ENCODE measurements around the gene ADAMTS9.

ADAMTS9 gene

GRCh38 chr3:64616953-64617352, 70.8 kb downstream of the ADAMTS9 start:
- peak; percentile 43 for DNase-seq

- DNase-seq = no peak
These were observed 74.8 kb downstream of the ADAMTS9 start for GRCh38 chr3:64612916-64613526.

GRCh38 chr3:64612082-64612860, 75.5 kb downstream of the ADAMTS9 start:
- DNase-seq = peak; percentile 2

GRCh38 chr3:64608741-64609140, 79.1 kb downstream of the ADAMTS9 start:
- no peak for DNase-seq

- DNase-seq = no peak
These were observed 80.7 kb downstream of the ADAMTS9 start for GRCh38 chr3:64607032-64607551.

- no peak for DNase-seq
These were observed 83.5 kb downstream of the ADAMTS9 start for GRCh38 chr3:64604313-64604712.

- DNase-seq = no peak
These were observed 86.0 kb downstream of the ADAMTS9 start for GRCh38 chr3:64601824-64602223.

GRCh38 chr3:64600246-64600950, 87.4 kb downstream of the ADAMTS9 start:
- no peak for DNase-seq

- DNase-seq = no peak
These were observed 88.1 kb downstream of the ADAMTS9 start for GRCh38 chr3:64599651-64600050.

- no peak for DNase-seq
These were observed 92.5 kb downstream of the ADAMTS9 start for GRCh38 chr3:64595253-64595694.

- DNase-seq = no peak
These were observed 93.7 kb downstream of the ADAMTS9 start for GRCh38 chr3:64594134-64594533.

- DNase-seq = no peak
These were observed 94.5 kb downstream of the ADAMTS9 start for GRCh38 chr3:64593350-64593749.

- DNase-seq = no peak
These were observed 96.2 kb downstream of the ADAMTS9 start for GRCh38 chr3:64591615-64592014.

- no peak for DNase-seq
These were observed 99.4 kb downstream of the ADAMTS9 start for GRCh38 chr3:64588380-64588779.

GRCh38 chr3:64586952-64587351, 100.8 kb downstream of the ADAMTS9 start:
- DNase-seq = no peak

- DNase-seq = no peak
These were observed 103.6 kb downstream of the ADAMTS9 start for GRCh38 chr3:64584179-64584578.

- no peak for DNase-seq
These were observed 109.0 kb downstream of the ADAMTS9 start for GRCh38 chr3:64578797-64579196.

GRCh38 chr3:64578062-64578770, 109.6 kb downstream of the ADAMTS9 start:
- DNase-seq = no peak

- no peak for DNase-seq
These were observed 111.5 kb downstream of the ADAMTS9 start for GRCh38 chr3:64576211-64576775.

- peak; percentile 33 for DNase-seq
These were observed 112.5 kb downstream of the ADAMTS9 start for GRCh38 chr3:64575211-64575844.

GRCh38 chr3:64574194-64574593, 113.6 kb downstream of the ADAMTS9 start:
- DNase-seq = no peak

GRCh38 chr3:64571982-64572381, 115.8 kb downstream of the ADAMTS9 start:
- DNase-seq = no peak

Data from hematopoietic multipotent progenitor cell treated with erythropoietin and hydrocortisone succinate and interleukin-3 and kit ligand, for 4 days (in vitro differentiated cells).